Transverse colon (tissue), 3 donors: ENCODE data around the gene PRCP.

Experiments used
- POLR2A ChIP-seq: fragments of 450-650 bp; IDR thresholded peaks from one replicate; pipeline ENCODE4 v1.6.1; 2016; ENCODE audit warnings: antibody characterized with exemption, mild to moderate bottlenecking, moderate library complexity
- TF ChIP-seq, protein P1 (sequence below), 5 experiments: fragments of 200-600 bp in 3 of 5; fragments of 450-650 bp in 2 of 5; sonication (generic) in 3 of 5; IDR thresholded peaks; 1 replicate in 2 of 5; 2 replicates in 3 of 5; pipeline ENCODE4 v1.5.1; 2016 to 2017; ENCODE audit warnings: antibody characterized with exemption in 5 of 5, inconsistent platforms in 3 of 5, mild to moderate bottlenecking in 2 of 5, moderate library complexity in 1 of 5

DNA sequence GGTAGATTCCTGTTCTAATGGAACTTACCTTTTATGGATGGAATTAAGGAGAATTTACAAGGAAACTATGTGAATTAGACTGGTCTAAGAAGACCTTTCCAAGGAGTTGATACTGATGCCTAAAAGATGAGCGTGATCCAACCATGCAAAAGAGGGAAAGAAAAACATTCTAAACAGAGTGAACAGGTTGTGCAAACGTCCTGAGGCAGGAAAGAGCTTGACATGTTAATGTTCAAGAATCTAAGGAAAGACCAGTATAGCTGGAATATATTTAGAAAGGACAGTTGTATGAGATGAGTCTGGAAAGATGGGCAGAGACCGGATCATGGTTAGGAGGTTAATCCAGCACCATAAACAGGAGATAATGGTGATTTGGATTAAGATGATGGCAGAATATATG is 2.6 kb upstream of the PRCP start:
- TF ChIP-seq, protein P1, sequence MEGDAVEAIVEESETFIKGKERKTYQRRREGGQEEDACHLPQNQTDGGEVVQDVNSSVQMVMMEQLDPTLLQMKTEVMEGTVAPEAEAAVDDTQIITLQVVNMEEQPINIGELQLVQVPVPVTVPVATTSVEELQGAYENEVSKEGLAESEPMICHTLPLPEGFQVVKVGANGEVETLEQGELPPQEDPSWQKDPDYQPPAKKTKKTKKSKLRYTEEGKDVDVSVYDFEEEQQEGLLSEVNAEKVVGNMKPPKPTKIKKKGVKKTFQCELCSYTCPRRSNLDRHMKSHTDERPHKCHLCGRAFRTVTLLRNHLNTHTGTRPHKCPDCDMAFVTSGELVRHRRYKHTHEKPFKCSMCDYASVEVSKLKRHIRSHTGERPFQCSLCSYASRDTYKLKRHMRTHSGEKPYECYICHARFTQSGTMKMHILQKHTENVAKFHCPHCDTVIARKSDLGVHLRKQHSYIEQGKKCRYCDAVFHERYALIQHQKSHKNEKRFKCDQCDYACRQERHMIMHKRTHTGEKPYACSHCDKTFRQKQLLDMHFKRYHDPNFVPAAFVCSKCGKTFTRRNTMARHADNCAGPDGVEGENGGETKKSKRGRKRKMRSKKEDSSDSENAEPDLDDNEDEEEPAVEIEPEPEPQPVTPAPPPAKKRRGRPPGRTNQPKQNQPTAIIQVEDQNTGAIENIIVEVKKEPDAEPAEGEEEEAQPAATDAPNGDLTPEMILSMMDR (IDR thresholded peaks at IDR 0.05) = no peak
- TF ChIP-seq POLR2A = no peak
